NK-92 (cell line): ENCODE measurements around the gene CD82.

Source experiments
- DNase-seq: peaks from one replicate; lab custom pipeline; 2025; ENCODE audit not compliant: unreplicated experiment; lab: John Stamatoyannopoulos, UW

The CD82 gene

GRCh38 chr11:44615041-44615755 lies 49.7 kb downstream of the CD82 start:
- DNase-seq: no peak

GRCh38 chr11:44615913-44616791 lies 50.7 kb downstream of the CD82 start:
- DNase-seq: no peak

- no peak for DNase-seq
Observed at GRCh38 chr11:44617671-44618461, 52.4 kb downstream of the CD82 start.

GRCh38 chr11:44618561-44619425 lies 53.3 kb downstream of the CD82 start:
- DNase-seq: no peak

GRCh38 chr11:44620328-44620725 lies 54.9 kb downstream of the CD82 start:
- no peak for DNase-seq

GRCh38 chr11:44621140-44621681 lies 55.7 kb downstream of the CD82 start:
- no peak for DNase-seq

- DNase-seq: no peak
Observed at GRCh38 chr11:44621784-44622183, 56.3 kb downstream of the CD82 start.

GRCh38 chr11:44622190-44622650 lies 56.8 kb downstream of the CD82 start:
- no peak for DNase-seq

- no peak for DNase-seq
Observed at GRCh38 chr11:44622721-44623258, 57.3 kb downstream of the CD82 start.

GRCh38 chr11:44623341-44623730 lies 57.9 kb downstream of the CD82 start:
- no peak for DNase-seq

- DNase-seq: no peak
Observed at GRCh38 chr11:44623731-44624491, 58.4 kb downstream of the CD82 start.

- no peak for DNase-seq
Observed at GRCh38 chr11:44624761-44625221, 59.3 kb downstream of the CD82 start.

GRCh38 chr11:44625759-44626523 lies 60.5 kb downstream of the CD82 start:
- DNase-seq: no peak

GRCh38 chr11:44626645-44627044 lies 61.2 kb downstream of the CD82 start:
- no peak for DNase-seq

- DNase-seq: no peak
Observed at GRCh38 chr11:44627165-44627789, 61.8 kb downstream of the CD82 start.

- DNase-seq: no peak
Observed at GRCh38 chr11:44627911-44628729, 62.7 kb downstream of the CD82 start.
